HepG2 (cell line): ENCODE results near the gene RNASE8. TPM values are rescaled to one million over a fixed set of nuclear protein-coding genes. Genes with fewer than 3 reads are reported as not detected.

Source experiments
- DDIT3 ChIP-seq: sonication (generic); formaldehyde crosslinking; IDR thresholded peaks from 2 replicates; pipeline ENCODE4 v1.4.0; 2020; ENCODE audit warnings: mild to moderate bottlenecking, missing genetic modification reagents
- ELF3 ChIP-seq: IDR thresholded peaks from 2 replicates; pipeline ENCODE4 v1.6.1; 2016; ENCODE audit warnings: missing genetic modification reagents, missing compliant biosample characterization
- GABPA ChIP-seq, 2 experiments: IDR thresholded peaks; 2 replicates each; pipeline ENCODE4 v1.6.1; 2011 to 2016; ENCODE audit warnings: low read depth in 2 of 2, low read length in 1 of 2, missing biosample characterization in 1 of 2, missing genetic modification characterization in 1 of 2
- NCOA5 ChIP-seq: sonication (generic); formaldehyde crosslinking; IDR thresholded peaks from 2 replicates; pipeline ENCODE4 v1.4.0; 2020; ENCODE audit warnings: missing genetic modification reagents
- SCMH1 ChIP-seq: sonication (generic); formaldehyde crosslinking; IDR thresholded peaks from 2 replicates; pipeline ENCODE4 v1.9.0; 2021; ENCODE audit warnings: missing genetic modification reagents, mild to moderate bottlenecking, borderline replicate concordance
- ZNF329 ChIP-seq: sonication (generic); formaldehyde crosslinking; IDR thresholded peaks from 2 replicates; pipeline ENCODE4 v1.9.0; 2021; ENCODE audit warnings: low read depth, mild to moderate bottlenecking, missing genetic modification reagents
- ZNF850 ChIP-seq: sonication (generic); formaldehyde crosslinking; conservative IDR thresholded peaks from 2 replicates; pipeline ENCODE4 v1.9.0; 2021; ENCODE audit warnings: mild to moderate bottlenecking, missing genetic modification reagents
- ZSCAN25 ChIP-seq: sonication (generic); formaldehyde crosslinking; IDR thresholded peaks from 2 replicates; pipeline ENCODE4 v1.8.0; 2022; ENCODE audit warnings: mild to moderate bottlenecking, missing genetic modification reagents
- polyA plus RNA-seq, 8 experiments: library from polyadenylated mRNA; depleted of rRNA in 3 of 8; stranded (reverse) in 7 of 8; unstranded in 1 of 8; fragments of >200 nt; fragmentation: Illumina TruSeq in 4 of 8; extraction: Trizol in 4 of 8; gene quantifications; 2 replicates each; pipeline versions ENCODE4 v1.2.1 to v1.2.3, GENCODE V29; 2011 to 2016; ENCODE audit warnings: low read depth in 4 of 8, missing spikeins in 1 of 8, mixed read lengths in 1 of 8; ENCODE audit not compliant: insufficient read depth in 1 of 8
- total RNA-seq, 5 experiments: library from RNA; depleted of rRNA; stranded (reverse); fragments of >200 nt; fragmentation: Illumina TruSeq; extraction: Trizol; gene quantifications; 2 replicates each; pipeline ENCODE4 v1.2.3, GENCODE V29; 2016; ENCODE audit warnings: low read depth in 1 of 5
- TF ChIP-seq, protein P1 (sequence below): sonication (generic); formaldehyde crosslinking; IDR thresholded peaks from 2 replicates; pipeline ENCODE4 v1.4.0; 2020; ENCODE audit warnings: missing genetic modification reagents, borderline replicate concordance
- TF ChIP-seq, protein P2 (sequence below): IDR thresholded peaks from 2 replicates; pipeline ENCODE4 v1.6.1; 2016; ENCODE audit warnings: missing compliant biosample characterization, missing genetic modification reagents, borderline replicate concordance
- TF ChIP-seq, protein P3 (sequence below): sonication (generic); formaldehyde crosslinking; IDR thresholded peaks from 2 replicates; pipeline ENCODE4 v1.4.0; 2020; ENCODE audit warnings: missing genetic modification reagents; ENCODE audit errors: not compliant biosample characterization
- TF ChIP-seq, protein P4 (sequence below): sonication (generic); formaldehyde crosslinking; IDR thresholded peaks from 2 replicates; pipeline ENCODE4 v1.4.0; 2020; ENCODE audit warnings: mild to moderate bottlenecking, missing genetic modification reagents
- TF ChIP-seq, protein P5 (sequence below): sonication (generic); formaldehyde crosslinking; IDR thresholded peaks from 2 replicates; pipeline ENCODE4 v1.5.0; 2020; ENCODE audit warnings: missing genetic modification reagents
- TF ChIP-seq, protein P6 (sequence below): IDR thresholded peaks from 2 replicates; pipeline ENCODE4 v1.6.1; 2016; ENCODE audit warnings: mild to moderate bottlenecking

RNASE8 gene
- total and polyA plus RNA-seq, 2 of the 13 experiments (the other 11 are each of a cell fraction or from before 2014, with no cell fraction given): not detected

- TF ChIP-seq, protein P1, sequence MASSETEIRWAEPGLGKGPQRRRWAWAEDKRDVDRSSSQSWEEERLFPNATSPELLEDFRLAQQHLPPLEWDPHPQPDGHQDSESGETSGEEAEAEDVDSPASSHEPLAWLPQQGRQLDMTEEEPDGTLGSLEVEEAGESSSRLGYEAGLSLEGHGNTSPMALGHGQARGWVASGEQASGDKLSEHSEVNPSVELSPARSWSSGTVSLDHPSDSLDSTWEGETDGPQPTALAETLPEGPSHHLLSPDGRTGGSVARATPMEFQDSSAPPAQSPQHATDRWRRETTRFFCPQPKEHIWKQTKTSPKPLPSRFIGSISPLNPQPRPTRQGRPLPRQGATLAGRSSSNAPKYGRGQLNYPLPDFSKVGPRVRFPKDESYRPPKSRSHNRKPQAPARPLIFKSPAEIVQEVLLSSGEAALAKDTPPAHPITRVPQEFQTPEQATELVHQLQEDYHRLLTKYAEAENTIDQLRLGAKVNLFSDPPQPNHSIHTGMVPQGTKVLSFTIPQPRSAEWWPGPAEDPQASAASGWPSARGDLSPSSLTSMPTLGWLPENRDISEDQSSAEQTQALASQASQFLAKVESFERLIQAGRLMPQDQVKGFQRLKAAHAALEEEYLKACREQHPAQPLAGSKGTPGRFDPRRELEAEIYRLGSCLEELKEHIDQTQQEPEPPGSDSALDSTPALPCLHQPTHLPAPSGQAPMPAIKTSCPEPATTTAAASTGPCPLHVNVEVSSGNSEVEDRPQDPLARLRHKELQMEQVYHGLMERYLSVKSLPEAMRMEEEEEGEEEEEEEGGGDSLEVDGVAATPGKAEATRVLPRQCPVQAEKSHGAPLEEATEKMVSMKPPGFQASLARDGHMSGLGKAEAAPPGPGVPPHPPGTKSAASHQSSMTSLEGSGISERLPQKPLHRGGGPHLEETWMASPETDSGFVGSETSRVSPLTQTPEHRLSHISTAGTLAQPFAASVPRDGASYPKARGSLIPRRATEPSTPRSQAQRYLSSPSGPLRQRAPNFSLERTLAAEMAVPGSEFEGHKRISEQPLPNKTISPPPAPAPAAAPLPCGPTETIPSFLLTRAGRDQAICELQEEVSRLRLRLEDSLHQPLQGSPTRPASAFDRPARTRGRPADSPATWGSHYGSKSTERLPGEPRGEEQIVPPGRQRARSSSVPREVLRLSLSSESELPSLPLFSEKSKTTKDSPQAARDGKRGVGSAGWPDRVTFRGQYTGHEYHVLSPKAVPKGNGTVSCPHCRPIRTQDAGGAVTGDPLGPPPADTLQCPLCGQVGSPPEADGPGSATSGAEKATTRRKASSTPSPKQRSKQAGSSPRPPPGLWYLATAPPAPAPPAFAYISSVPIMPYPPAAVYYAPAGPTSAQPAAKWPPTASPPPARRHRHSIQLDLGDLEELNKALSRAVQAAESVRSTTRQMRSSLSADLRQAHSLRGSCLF (CRISPR knock-in tag): no peak
- TF ChIP-seq ELF3 (CRISPR knock-in tag): peak; percentile 35; the same call in 1 of the 2 replicates
- TF ChIP-seq, protein P2, sequence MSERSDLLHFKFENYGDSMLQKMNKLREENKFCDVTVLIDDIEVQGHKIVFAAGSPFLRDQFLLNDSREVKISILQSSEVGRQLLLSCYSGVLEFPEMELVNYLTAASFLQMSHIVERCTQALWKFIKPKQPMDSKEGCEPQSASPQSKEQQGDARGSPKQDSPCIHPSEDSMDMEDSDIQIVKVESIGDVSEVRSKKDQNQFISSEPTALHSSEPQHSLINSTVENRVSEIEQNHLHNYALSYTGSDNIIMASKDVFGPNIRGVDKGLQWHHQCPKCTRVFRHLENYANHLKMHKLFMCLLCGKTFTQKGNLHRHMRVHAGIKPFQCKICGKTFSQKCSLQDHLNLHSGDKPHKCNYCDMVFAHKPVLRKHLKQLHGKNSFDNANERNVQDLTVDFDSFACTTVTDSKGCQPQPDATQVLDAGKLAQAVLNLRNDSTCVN (CRISPR knock-in tag): no peak
- TF ChIP-seq SCMH1: no peak
- TF ChIP-seq ZSCAN25: no peak
- TF ChIP-seq, protein P3, sequence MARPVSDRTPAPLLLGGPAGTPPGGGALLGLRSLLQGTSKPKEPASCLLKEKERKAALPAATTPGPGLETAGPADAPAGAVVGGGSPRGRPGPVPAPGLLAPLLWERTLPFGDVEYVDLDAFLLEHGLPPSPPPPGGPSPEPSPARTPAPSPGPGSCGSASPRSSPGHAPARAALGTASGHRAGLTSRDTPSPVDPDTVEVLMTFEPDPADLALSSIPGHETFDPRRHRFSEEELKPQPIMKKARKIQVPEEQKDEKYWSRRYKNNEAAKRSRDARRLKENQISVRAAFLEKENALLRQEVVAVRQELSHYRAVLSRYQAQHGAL (CRISPR knock-in tag): no peak
- TF ChIP-seq ZNF329 (CRISPR knock-in tag): no peak; the same call in 1 of the 2 replicates
- TF ChIP-seq, protein P4, sequence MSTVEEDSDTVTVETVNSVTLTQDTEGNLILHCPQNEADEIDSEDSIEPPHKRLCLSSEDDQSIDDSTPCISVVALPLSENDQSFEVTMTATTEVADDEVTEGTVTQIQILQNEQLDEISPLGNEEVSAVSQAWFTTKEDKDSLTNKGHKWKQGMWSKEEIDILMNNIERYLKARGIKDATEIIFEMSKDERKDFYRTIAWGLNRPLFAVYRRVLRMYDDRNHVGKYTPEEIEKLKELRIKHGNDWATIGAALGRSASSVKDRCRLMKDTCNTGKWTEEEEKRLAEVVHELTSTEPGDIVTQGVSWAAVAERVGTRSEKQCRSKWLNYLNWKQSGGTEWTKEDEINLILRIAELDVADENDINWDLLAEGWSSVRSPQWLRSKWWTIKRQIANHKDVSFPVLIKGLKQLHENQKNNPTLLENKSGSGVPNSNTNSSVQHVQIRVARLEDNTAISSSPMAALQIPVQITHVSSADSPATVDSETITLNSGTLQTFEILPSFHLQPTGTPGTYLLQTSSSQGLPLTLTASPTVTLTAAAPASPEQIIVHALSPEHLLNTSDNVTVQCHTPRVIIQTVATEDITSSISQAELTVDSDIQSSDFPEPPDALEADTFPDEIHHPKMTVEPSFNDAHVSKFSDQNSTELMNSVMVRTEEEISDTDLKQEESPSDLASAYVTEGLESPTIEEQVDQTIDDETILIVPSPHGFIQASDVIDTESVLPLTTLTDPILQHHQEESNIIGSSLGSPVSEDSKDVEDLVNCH: no peak
- no peak for TF ChIP-seq DDIT3 (CRISPR knock-in tag)
- TF ChIP-seq, protein P5, sequence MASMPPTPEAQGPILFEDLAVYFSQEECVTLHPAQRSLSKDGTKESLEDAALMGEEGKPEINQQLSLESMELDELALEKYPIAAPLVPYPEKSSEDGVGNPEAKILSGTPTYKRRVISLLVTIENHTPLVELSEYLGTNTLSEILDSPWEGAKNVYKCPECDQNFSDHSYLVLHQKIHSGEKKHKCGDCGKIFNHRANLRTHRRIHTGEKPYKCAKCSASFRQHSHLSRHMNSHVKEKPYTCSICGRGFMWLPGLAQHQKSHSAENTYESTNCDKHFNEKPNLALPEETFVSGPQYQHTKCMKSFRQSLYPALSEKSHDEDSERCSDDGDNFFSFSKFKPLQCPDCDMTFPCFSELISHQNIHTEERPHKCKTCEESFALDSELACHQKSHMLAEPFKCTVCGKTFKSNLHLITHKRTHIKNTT (CRISPR knock-in tag): no peak
- no peak for TF ChIP-seq GABPA (IDR thresholded peaks at IDR 0.05; ENCODE audit: low read depth, low read length)
- TF ChIP-seq GABPA (CRISPR knock-in tag; IDR thresholded peaks at IDR 0.05; ENCODE audit: low read depth): no peak; the same call in 1 of the 2 replicates
- TF ChIP-seq, protein P6, sequence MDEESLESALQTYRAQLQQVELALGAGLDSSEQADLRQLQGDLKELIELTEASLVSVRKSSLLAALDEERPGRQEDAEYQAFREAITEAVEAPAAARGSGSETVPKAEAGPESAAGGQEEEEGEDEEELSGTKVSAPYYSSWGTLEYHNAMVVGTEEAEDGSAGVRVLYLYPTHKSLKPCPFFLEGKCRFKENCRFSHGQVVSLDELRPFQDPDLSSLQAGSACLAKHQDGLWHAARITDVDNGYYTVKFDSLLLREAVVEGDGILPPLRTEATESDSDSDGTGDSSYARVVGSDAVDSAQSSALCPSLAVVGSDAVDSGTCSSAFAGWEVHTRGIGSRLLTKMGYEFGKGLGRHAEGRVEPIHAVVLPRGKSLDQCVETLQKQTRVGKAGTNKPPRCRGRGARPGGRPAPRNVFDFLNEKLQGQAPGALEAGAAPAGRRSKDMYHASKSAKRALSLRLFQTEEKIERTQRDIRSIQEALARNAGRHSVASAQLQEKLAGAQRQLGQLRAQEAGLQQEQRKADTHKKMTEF (CRISPR knock-in tag): no peak
- TF ChIP-seq NCOA5 (CRISPR knock-in tag): no peak
- TF ChIP-seq ZNF850 (CRISPR knock-in tag): no peak
Observed at GRCh38 chr14:21053184-21054122, 4.2 kb upstream of the RNASE8 start (continued).
